C4-2B (cell line): ENCODE data around the gene IRAK1BP1.

ENCODE experiments used
- CTCF ChIP-seq: fragments of 450-650 bp; conservative IDR thresholded peaks from 2 replicates; pipeline ENCODE4 v1.5.1; 2017; ENCODE audit warnings: mild to moderate bottlenecking
- ZFX ChIP-seq: fragments of 450-650 bp; IDR thresholded peaks from 2 replicates; pipeline ENCODE4 v1.6.1; 2017

GRCh38 chr6:78824045-78824444 is 43.3 kb upstream of the IRAK1BP1 start:
- TF ChIP-seq CTCF: no peak
- TF ChIP-seq ZFX: no peak
